GM19372 (cell line): Measurements from ENCODE around the gene INTS2.
"Not testable (repeated sequence)": the region's sequence is repeated elsewhere in the genome, so short reads cannot be mapped to it uniquely, and the experiment has no call there.

ENCODE experiments used
- ATAC-seq: cut with Tn5 transposase; IDR thresholded peaks from one replicate; pipeline ENCODE4 v1.9.1; 2021; ENCODE audit warnings: mild to moderate bottlenecking, low read depth, moderate library complexity; ENCODE audit not compliant: unreplicated experiment

The INTS2 gene, protein sequence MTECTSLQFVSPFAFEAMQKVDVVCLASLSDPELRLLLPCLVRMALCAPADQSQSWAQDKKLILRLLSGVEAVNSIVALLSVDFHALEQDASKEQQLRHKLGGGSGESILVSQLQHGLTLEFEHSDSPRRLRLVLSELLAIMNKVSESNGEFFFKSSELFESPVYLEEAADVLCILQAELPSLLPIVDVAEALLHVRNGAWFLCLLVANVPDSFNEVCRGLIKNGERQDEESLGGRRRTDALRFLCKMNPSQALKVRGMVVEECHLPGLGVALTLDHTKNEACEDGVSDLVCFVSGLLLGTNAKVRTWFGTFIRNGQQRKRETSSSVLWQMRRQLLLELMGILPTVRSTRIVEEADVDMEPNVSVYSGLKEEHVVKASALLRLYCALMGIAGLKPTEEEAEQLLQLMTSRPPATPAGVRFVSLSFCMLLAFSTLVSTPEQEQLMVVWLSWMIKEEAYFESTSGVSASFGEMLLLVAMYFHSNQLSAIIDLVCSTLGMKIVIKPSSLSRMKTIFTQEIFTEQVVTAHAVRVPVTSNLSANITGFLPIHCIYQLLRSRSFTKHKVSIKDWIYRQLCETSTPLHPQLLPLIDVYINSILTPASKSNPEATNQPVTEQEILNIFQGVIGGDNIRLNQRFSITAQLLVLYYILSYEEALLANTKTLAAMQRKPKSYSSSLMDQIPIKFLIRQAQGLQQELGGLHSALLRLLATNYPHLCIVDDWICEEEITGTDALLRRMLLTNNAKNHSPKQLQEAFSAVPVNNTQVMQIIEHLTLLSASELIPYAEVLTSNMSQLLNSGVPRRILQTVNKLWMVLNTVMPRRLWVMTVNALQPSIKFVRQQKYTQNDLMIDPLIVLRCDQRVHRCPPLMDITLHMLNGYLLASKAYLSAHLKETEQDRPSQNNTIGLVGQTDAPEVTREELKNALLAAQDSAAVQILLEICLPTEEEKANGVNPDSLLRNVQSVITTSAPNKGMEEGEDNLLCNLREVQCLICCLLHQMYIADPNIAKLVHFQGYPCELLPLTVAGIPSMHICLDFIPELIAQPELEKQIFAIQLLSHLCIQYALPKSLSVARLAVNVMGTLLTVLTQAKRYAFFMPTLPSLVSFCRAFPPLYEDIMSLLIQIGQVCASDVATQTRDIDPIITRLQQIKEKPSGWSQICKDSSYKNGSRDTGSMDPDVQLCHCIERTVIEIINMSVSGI

DNA sequence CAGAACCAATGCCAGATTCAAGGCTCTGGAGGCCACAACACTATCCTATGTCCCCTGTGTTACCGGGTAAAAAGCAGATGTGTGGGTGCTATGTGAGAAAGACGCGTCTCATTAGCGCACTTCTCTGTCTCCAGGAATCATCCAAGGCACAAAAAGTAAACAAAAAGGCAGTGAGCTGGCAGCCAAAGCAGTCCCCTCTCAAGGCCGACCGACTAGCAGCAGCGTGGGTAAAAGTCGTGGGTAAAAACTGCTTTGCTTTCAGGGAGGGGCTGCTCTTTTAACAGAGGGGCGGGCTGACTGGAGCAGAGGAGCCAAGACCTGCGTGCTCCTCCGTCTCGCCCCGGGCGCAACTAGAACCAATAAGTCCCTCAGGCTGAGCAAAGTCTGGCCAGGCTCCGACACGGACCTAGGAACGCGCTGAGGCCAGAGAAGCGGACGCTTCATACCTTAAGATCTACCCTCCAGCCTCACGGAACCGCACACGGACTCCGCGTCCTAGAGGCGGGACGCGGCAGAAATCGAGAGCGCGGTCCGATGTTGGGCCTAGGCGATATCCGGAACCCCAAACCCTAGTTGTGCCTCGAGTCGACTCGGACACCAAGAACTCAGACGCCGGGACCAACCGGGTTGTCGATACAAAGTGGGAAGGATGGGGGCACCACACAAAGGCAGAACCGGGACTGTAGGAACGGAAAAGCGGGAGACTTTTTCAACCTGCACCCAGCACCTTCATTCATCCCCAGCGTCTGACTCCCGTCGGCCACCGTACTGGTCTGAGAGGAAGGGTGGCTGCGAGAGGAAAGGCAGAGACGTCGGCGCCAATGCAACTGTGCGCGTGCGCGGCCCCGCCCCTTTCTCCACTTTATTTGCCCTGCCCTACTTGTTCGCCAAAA, at the start of gene INTS2:
TSS of gene INTS2 (minus strand) at position 775 of the 893 bp plus-strand sequence. CDS start 1,338 bp downstream, outside the sequence.
- ATAC-seq, result no peak

DNA sequence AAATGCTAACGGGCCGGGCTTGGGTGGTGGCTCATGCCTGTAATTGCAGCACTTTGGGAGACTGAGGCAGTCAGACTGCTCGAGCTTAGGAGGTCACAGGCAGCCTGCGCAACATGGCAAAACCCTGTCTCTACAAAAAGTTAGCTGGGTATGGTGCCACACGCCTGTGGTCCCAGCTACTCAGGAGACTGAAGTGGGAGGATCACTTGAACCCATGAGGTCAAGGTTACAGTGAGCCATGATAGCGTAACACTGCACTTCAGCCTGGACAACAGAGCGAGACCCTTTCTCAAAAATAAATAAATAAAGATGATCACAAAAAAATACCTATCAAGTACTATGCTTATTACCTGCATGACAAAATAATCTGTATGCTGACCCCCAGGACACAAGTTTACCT, 46.3 kb upstream of the INTS2 start:
- ATAC-seq, result no peak

DNA sequence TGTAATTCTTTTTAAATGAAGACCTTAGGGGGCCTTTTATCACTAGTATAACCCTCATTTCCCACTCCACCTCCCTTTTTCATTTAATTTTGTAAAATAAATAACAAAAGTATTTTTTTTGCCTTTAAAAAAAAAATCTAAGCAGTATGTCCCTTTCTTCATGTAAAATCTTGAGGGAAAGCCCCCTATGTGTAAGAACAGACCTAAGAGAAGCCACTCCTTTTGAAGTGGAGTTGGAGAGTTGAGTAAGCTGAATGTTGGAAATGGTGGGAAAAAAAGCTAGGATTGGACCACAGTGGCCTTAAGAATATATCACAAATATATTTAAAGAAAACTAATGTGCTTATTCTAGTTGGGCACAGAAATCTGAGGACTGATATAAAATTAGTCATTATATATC, 44.5 kb upstream of the INTS2 start:
- ATAC-seq, result no peak

DNA sequence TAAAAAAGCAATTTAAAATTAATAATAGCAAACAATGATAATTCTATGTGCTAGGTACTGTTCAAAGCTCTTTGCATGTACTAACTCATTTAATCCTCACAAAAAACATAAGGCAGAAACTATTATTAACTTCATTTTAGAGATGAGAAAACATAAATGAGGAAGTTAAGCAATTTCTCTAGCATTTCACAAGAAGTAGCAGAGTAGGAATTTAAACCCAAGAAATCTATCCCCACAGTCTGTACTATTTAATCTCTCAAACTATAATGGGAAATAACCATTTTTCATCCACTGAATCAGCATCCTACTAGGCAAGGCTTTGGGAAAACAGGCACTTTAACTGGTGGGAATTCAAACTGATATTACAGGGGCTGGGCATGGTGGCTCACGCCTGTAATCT, 42.2 kb upstream of the INTS2 start:
- ATAC-seq, result no peak

DNA sequence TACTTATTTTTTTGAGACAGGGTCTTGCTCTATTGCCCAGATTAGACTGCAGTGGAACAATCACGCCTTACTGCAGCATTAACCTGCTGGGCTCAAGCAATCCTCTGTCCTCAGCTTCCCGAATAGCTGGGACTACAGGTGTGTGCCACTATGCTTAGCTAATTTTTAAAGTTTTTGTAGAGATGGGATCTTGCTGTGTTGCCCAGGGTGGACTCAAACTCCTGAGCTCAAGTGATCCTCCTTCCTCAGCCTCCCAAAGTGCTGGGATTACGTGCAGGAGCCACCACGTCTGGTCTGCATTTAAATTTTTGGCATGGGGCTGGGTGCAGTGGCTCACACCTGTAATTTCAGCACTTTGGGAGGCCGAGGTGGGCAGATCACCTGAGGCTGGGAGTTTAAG, 41.0 kb upstream of the INTS2 start:
- ATAC-seq, result no peak

DNA sequence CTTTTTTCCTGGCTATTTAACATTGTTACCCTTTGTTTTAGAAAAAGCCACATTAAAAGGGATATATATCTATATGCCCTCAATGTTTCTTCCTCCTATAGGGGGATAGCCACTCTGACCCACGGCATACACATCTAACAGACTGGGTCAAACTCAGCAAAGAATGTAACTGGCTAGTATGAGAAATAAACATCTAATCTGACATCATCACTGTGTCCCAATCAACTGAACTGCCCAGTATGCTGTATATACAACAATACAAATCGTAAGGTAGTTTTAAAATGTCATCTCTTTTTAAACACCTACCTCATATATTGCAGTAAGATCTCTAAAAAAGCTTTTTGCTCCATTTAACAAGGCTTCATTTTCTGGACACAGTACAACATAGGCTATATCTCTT, 39.9 kb upstream of the INTS2 start:
- ATAC-seq, result no peak

DNA sequence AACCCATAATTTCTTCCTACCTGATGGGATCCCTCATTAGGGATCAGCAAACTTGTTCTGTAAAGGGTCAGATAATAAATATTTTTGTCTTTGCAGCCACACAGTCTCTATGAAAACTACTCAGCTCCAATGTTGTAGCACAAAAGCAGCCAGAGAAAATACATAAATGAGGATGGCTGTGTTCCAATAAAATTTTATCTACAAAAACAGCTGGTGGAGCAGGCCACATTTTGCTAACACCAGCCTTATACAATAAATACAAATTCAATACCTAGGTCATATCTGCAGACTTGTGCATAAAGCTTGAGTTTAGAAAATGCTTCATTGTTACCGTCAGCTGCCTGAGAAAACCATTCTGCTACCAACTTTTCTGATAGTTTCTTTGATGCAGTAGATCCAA, 38.4 kb upstream of the INTS2 start:
- no peak for ATAC-seq

DNA sequence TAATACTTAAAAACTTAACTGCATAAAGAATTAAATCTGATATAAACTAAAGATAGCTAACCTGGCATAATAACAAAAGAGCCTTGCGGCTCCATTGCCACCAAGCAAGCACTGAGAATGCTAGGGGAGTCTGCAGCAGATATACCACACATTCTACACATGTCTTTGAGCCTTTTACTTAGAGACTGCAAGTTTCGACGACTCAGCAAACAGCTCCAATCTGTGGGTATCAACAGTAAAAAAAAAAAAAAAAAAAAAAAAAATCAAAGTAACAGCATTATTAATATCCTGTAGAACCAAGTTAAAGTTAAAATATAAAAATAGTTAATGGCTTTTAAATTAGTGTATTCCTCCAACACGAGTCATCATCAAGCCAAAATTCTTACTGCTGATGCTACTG, 27.8 kb upstream of the INTS2 start:
- ATAC-seq, result no peak

DNA sequence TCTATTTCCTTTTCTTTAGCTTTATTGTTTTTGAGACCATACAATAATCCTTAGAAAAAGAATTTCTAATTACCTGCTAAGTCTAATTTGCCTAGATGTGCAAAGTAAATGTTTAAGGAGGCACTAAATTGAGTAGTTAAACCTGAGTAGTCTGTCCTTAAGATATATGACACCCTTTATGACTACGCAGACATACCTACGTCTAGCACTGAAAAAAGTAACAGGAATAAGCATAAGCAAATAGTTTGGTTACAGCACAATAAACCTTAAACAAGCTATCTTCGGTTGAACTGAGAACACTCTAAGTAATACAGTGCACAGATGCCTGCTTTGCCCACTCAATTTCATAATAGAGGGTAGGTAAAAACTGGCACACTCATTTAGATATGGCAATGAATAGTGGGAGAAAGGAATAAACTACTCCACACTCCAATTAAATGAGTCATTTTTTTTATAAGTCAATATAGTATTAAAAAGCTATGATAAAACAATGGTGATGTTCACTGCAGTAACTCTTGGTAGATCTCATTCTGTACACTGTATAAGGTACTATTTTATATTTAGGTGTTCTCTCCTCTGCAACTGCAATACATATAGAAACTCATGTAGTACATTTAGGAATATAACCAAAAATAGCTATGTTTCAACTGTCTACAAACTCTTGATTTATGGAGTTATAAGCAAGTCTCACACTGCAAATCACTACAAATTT, 19.7 kb upstream of the INTS2 start:
- ATAC-seq, result no peak

DNA sequence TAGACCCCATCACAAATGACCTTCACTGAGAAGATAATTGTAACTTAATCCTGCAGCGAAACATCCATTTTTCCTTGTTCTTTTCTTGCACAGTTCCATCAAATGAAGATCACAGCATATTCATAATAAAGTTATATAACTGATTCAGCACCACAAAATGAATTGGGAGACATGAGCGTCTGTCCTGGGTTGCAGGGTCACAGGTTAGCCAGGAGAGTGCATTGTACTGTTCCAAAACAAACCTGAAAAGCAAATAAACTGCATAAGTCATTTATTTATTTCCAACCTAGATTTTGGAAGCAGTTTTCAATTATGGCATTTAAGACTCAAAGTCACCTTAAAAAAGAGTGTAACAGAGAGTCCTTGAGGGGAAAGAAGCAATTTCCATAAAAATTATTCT, 18.6 kb upstream of the INTS2 start:
- ATAC-seq, result no peak

DNA sequence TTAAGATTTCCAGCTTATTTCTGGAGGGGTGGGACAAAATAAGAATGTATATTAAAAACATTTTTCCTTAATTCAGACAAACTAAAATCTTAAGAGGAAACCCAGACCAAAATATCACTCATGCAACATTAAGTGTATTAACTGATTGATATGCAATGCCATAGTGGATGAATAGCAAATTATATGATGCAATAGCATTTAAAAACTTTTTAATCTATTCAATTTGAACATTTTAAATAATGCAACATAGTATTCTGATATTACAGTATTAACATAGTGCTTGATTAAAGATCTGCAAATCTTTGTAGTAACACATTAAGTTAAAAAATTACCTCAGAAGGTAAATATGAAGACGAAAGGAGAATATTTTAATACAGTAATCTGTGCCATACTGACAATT, 15.3 kb upstream of the INTS2 start:
- ATAC-seq, result no peak

DNA sequence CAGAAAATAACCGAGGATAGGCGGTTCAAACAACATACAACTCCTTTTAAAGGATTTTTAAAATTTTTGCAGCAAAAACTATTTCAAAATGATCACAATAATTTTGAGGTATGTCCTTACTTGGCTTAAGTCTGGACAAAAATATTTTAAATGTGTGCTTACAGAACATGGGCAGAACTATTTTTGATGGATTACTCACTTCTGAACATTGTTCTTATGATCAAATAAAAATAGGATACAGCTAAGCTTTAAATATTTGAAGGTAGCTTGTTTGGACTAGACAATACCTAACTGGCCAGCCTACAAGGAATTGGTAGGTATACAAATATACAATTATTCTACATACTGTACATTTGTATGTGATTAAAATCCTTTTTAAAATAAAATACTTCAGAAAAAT, 14.3 kb upstream of the INTS2 start:
- ATAC-seq, result no peak

DNA sequence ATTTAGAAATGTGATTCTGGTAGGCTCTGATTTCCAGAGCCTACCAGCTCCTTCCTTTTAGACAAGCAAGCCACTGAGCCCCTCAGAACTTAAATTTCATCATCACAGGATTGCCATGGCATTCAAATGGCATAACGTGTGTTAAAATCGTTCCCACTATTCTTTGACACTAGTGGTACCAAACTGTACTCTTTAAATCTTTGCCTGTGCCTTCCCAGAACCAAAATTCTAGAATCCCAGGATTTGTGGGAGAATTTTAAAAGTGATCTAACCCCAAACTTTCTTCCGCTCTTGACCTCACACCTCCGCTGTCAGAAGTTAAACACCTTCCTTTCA, 287 bp upstream of the INTS2 start:
- no peak for ATAC-seq

DNA sequence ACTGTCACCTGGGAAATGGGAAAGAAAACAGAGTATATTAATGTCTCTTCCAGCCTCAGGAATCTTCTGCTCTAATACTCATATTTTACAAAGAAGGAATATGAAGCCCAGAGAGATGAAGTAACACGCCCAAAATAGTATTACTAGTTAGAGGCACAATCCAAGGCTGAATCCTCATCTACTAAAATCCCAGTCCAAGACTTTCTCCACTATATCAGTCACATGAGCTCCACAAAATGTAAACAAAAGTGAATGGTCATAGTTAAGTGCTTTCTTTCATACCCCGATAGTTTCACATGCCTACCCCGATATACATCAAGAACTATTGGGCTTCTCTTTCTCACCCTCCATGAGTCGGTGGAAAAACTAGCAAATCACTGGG, 965 bp downstream of the INTS2 start:
- ATAC-seq, result no peak

DNA sequence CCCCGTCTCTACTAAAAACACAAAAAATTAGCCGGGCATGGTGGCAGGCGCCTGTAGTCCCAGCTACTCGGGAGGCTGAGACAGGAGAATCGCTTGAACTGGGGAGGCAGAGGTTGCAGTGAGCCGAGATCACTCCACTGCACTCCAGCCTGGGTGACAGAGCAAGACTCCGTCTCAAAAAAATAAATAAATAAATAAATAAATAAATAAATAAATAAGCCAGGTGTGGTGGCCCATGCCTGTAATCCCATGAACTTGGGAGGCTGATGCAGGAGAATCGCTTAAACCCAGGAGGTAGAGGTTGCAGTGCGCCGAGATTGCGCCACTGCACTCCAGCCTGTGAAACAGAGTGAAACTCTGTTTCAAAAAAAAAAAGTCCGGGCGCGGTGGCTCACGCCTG, 12.6 kb downstream of the INTS2 start:
- not testable (repeated sequence) for ATAC-seq

DNA sequence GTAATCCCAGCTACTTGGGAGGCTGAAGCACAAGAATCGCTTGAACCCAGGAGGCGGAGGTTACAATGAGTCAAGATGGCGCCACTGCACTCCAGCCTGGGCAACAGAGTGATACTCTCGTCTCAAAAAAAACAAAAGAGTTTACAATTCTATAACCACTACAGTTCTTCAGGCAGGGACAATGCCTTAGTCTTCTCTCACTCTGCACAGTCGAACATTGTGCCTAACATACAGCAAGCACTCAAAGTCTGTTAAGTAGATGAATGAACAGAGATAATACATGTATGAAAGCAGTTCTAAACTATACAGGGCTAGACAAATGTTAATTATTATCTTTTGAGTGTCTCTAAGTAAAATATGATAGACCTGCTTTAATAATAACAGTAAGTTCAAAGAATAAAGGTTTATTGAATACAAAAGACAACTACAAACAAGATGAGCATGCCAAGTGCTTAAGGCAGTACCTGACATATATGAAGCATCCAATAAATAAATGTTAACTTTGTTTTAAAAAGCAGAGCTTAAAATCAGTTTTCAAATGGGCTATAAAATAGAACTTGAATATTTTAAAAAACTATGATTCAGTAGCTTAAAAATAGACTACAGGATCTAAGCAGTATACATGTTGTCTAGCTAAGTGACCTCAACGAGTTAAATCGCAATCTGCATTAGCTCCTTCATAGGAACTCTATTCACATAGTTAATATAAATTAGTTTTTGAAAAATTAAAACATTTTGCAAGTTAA, 19.3 kb downstream of the INTS2 start:
- no peak for ATAC-seq

DNA sequence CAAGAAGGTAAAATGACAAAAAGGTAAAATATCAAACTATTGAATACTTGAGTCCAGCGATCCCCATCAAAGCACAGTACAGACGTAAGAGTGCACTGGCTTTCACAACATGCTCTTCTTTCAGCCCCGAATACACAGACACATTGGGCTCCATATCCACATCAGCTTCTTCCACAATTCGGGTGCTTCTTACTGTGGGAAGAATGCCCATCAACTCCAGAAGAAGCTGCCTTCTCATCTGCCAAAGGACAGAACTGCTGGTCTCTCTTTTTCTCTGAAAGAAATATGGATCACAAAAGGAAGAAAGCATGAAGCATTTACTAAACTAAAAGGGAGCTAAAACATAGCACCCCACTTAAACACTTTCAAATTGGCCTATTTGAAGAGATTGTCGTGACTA, 20.4 kb downstream of the INTS2 start:
- ATAC-seq, result no peak

DNA sequence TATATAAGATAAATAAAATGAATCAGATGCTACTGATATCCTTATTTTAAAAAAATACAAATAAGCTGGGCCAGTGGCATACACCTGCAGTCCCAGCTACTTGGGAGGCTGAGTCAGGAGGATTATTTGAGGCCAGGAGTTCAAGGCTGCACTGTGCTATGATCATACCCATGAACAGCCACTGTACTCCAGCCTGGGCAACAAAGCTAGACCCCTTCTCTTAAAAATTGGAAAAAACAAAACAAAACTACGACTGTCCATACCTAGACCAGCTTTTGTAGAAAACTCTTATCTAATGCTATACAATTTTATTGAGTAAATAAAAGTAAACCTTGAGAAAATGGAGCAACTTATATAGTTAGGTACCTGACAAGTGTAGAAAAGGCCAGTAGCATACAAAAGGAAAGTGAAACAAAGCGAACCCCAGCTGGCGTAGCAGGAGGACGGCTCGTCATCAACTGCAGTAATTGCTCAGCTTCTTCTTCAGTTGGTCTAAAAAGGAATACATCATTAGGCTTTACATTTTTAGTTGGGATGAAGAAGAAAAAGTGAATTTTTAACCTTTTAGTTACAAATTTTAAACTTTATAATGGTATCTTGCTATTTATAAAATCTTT, 23.6 kb downstream of the INTS2 start:
- peak; percentile 64 for ATAC-seq

DNA sequence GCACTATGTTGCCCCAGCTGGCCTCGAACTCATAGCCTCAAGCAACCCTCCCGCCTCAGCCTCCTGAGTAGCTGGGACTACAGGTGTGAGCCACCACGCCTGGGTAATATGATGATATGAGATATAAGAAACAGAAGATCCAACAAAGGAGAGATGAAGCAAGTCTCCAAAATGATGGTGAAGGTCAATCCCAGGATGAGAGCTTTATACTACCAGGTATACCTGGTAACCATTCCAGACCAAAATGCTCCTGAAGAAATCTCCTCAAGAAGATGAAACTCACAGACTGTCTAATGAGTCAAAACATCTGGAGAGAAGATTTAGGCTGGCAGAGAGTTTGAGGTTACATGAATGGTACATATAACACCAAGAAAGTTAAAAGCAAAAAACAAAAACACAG, 24.5 kb downstream of the INTS2 start:
- ATAC-seq, result no peak
